HG03135 (cell line): ENCODE measurements around the gene LSMEM2.
"Not testable (repeated sequence)": the region's sequence is repeated elsewhere in the genome, so short reads cannot be mapped to it uniquely, and the experiment has no call there.

Experiments used
- ATAC-seq: cut with Tn5 transposase; IDR thresholded peaks from one replicate; pipeline ENCODE4 v1.9.1; 2021; ENCODE audit warnings: mild to moderate bottlenecking, moderate library complexity; ENCODE audit not compliant: unreplicated experiment

The LSMEM2 gene

DNA sequence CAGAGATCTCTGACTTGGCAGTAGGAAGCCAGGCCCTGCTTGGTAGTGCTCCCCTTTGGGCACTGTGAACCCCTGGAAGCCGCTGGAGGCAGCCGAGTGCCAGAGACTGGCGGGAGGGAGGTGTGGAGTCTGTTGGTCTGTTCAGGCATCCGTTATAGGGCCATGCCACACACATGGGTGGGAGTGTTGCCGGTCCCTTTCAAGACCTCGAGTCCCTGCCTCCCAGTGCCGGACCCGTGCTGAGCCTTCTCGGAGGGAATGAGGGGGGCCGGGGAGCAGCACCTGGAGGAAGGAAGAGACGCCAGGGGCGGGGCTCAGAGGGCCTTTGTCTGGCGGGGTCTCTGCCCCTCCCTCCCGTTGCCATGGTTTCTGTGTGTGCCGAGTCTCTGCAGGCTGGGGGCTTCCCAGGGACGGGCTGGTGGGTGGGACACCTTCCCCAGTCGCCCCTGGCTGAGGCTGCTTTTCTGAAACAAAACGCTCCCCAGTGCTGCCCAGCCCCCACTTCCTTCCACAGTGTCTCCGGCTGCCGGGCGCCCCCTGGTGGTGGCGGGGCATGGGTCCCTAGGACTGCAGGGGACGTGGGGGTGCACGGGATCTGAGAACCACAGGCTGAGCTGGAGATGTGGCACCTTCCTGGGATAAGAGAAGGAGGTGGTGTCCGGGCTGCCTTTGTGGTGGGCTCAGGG lies 32.9 kb upstream of the LSMEM2 start:
- ATAC-seq, result peak; percentile 63

DNA sequence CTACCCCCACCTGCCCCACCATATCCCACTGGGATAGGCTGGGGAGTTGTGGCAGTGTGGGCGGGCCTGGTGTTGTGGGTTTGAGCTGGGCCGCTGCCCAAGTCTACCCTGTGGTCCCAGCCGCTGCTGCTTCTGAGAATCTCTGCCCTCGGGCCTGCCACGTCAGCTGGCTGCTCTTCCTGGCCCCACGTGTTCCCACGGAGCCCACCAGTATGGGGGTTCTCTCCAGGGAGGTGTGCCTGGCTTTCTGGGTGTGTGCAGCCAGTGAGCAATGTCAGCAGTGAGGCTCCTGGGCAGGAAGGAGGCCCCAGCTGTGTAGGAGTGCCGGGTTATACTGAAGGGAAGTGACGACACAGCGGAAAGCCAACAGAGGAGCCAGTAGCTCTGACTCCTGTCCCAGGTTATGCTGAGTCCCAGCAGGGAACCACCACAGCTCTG lies 32.4 kb upstream of the LSMEM2 start:
- ATAC-seq, result peak; percentile 56

DNA sequence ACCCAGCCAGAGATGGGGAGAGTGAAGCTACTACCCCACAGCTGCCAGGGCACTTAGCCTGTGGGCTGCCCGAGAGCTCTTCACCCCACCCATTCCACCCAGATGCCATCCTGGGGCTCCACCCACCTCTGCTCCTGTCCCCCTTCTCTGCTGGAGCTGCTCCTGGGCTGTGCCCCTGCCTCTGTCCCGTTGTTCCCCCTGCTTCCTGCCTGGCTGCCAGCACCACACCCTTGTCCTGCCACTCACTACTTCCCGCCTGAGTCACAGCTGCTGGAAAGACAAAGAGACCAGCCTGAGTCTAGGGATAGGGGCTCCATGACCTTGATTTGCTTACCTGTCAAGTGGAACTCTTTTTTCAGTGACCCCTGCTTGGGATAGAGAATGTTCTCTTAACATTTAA lies 30.5 kb upstream of the LSMEM2 start:
- no peak for ATAC-seq

DNA sequence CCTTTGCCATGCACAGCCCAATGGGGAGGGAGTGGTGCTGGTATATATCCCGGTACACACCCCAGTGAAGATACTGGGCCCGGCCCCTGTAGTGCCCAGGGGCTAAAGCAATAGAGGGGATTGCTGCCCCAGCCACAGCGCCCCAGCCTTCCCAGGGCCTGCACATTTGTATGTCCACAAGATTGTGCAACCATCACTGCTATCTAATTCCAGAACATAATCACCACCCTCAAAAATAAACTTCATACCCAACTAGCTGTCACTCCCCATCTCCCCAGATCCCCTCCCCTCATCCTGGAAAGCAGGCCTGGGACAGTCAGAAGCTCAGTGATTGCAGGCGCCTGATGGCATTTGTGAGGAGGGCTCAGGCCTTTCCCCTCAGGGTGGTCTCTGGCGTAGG lies 29.4 kb upstream of the LSMEM2 start:
- ATAC-seq, result no peak

- ATAC-seq, result no peak
Observed at GRCh38 chr3:50250514-50250913, 28.4 kb upstream of the LSMEM2 start.

GRCh38 chr3:50251220-50251619 lies 27.7 kb upstream of the LSMEM2 start:
- no peak for ATAC-seq

DNA sequence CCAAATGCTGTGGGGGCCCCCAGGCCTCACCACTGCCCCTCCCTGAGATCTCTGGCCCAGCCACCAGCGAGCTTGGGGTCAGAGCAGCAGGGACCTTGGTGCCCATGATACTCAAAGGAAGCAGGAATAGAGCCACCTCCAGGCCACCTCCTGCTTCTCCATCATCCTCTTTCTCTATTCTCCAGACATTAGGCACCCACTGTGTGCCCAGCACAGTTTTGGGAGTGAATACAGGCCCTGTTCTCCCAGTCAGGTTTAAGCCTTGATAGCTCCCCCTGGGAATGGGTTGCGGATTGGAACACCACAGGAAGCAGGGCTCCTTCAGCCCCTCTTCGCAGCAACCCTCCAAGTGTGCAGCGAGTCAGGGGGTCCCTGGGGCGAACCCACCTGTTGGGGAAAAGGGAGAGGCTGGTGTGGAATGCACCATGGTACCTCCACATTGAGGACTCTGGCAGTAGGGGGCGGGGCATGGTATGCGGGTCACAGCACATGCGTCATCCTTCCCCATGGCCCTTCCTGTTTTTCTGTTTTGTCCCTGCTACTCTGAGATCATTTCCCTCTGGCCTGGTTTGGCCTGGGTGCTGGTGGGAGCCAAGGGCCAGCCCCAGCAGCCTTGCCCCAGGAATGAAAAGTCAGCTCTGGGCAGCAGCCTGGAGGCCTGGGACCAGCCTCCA lies 24.2 kb upstream of the LSMEM2 start:
- no peak for ATAC-seq

GRCh38 chr3:50255251-50255615 lies 23.7 kb upstream of the LSMEM2 start:
- ATAC-seq, result no peak

DNA sequence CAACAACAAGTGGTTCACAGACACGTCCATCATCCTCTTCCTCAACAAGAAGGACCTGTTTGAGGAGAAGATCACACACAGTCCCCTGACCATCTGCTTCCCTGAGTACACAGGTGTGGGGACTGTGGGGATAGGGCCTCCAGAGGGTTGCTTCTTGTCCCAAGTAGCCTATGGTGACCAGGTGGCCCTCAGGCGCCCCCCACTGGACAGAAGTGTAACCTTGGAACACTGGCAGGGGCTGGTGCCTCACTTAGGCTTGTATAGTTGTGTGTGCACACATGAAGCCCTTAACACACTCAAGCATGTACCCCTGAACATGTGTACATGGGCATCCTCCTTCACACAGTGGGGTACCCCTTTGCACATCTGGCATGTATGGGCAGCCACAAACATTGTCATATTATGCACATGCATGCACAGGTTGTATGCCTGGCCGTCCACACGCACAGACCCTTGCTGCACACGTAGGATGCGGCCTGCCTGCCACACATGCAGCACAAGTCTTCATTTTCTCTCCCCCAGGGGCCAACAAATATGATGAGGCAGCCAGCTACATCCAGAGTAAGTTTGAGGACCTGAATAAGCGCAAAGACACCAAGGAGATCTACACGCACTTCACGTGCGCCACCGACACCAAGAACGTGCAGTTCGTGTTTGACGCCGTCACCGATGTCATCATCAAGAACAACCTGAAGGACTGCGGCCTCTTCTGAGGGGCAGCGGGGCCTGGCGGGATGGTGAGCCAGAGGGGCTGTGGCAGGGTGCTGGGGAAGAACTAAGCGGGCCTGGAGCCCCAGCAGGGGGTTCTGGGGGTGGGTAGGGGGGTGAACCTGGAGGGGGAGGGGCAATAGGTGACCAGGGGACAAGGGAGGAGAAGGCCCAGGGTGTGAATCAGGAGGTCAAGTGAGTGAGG lies 21.7 kb upstream of the LSMEM2 start:
- ATAC-seq, result no peak

DNA sequence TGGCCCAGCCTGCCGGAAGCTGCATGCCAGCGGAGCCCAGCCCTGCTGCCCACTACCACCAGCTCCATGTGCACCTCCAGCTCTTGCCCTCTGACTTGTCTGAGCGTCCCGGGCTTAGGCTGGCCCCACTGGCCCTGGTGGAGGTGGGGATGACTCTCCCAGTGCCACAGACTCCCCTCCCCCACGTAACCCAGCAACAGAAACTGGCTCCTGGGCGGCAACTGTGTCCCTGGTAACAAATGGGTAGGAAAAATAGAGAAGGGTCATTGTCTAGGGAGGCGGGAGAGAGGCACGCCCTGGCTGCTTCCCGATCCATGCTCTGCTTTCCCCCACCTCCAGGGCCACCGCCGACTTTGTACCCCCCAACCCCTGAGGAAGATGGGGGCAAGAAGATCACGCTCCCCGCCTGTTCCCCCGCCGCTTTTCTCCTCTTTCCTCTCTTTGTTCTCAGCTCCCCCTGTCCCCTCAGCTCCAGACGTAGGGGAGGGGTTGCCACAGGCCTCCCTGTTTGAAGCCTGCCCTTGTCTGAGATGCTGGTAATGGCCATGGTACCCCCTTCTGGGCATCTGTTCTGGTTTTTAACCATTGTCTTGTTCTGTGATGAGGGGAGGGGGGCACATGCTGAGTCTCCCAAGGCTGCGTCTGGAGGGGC lies 20.7 kb upstream of the LSMEM2 start:
- ATAC-seq, result no peak

DNA sequence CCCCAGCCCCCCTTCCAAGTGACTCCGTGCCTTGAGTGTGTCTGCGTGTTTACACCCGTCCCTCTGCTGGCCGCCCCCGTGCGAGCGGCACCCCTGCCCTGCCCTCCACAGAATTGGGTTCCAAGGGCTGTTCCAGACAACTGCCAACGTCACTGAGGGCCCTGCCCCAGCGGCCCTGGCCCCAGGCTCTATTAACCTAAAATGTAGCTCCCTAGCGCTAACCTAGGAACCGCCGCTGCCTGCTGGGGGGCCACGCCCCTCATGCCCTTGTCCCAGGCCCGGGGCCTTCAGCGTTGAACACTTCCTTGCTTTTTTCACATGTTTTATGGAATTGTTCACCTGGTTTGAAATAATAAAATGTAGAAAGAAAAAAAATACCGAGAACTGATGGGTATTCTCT lies 19.9 kb upstream of the LSMEM2 start:
- ATAC-seq, result no peak

DNA sequence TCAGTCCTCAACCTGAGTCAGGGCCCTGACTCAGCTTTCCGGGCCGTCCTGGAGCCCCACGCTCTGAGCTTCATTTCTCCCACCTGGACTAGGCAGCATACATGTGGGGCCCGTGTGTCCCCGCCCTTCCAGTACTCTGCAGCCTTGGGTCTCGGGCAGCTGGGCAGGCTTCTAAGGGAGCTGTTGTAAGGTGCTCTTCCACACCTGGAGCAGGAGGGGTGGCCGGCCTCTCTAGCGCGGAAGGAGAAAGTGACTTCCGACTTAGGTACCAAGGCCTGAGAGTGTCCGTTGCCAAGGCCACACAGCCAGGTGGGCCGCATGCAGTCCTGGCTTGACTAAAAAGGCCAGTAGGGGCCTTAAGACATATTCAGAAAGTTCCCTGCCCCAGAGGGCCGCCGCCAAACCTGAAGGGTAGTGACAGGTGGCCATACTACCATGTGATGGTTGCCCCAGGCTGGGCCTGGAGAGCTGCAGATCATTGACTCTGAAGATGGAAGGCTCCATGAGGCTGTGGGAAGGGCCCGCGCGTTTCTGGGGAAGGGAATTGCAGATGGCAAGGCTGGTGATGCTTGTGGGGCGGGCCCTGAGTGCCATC lies 19.4 kb upstream of the LSMEM2 start:
- ATAC-seq, result peak; percentile 30

GRCh38 chr3:50260027-50260941 lies 18.6 kb upstream of the LSMEM2 start:
- ATAC-seq, result peak; percentile 70

DNA sequence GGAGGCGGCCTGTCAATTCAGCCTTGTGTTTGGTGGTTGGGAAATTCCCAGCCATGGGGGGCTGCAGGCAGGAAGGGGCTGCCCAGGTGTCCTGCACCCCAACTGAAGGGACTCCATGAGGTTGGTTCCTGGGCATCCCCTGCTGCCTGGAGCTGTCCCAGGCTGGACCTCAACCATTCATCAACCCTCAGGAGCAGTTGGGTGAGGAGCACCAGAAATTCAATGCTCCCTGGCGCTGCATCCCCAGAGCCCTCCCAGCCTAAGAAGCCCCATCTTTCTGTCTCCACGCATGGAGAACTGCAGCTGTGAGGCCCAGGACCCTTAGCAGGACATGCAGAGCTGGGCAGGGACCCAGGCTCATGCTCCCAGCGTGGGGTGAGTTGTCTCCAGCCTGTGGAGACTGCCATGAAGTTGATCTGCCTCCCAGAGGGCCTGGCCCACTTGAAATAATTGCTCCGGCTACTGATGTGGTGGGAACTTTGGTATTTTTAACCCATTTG lies 17.9 kb upstream of the LSMEM2 start:
- ATAC-seq, result no peak

- ATAC-seq, result no peak
Observed at GRCh38 chr3:50261505-50261904, 17.4 kb upstream of the LSMEM2 start.

GRCh38 chr3:50262200-50262599 lies 16.7 kb upstream of the LSMEM2 start:
- ATAC-seq, result not testable (repeated sequence)

- ATAC-seq, result no peak
Observed at GRCh38 chr3:50262778-50263177, 16.1 kb upstream of the LSMEM2 start.

DNA sequence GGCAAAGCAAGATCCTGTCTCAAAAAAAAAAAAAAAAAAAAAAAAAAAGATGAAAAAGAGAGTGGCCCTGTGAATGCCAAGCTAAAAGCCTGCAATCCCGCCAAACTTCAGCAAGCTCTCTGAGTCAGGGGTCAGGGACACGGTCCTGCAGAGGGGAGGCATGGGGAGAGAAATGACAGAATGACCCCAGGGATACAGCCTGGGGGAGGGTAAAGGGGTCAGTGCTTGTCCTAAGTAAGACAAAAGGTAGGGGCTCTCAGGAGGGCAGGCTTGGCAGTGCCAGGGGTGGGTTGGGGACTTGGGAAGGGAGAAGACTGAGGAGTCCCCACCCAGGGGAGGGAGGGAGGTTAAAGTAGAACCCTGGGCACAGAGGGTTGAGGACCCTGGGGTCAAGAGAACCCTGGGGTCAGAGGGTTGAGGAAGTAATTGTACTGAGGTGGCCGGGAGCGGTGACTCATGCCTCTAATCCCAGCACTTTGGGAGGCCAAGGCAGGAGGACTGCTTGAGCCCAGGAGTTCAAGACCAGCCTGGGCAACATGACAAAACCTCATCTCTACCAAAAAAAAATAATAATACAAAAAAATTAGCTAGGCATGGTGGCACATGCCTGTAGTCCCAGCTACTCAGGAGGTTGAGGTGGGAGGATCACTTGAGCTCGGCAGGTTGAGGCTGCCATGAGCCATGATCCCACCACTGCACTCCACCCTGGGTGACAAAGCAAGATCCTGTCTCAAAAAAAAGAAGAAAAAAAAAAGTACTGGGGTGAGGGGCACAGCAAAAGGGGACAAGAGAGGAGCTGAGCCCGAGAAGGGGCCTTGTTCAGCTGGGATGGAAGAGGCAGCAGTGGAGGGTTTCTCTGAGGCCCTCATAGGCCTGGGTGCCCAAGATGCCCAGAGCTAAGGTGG lies 15.2 kb upstream of the LSMEM2 start:
- no peak for ATAC-seq
